GM23248 (cell line): ENCODE data around the gene POLR1A. TPM values are rescaled to one million over a fixed set of nuclear protein-coding genes. Genes with fewer than 3 reads are reported as not detected.

Source experiments
- DNase-seq: peaks from one replicate; pipeline ENCODE4 v3.0.0-alpha.2; 2015
- H2AFZ ChIP-seq: fragments of 200-600 bp; sonication (generic); 2 replicates; pipeline ENCODE4 v1.6.1; 2016; ENCODE audit warnings: antibody characterized with exemption
- H3F3A ChIP-seq: fragments of 200-600 bp; sonication (generic); 2 replicates; pipeline ENCODE4 v1.6.1; 2016; ENCODE audit warnings: mild to moderate bottlenecking, antibody characterized with exemption, mixed run types; ENCODE audit not compliant: insufficient read depth
- H3K27ac ChIP-seq: fragments of 200-600 bp; sonication (generic); 2 replicates; pipeline ENCODE4 v1.5.1; 2016; ENCODE audit warnings: mild to moderate bottlenecking
- H3K27me3 ChIP-seq: fragments of 200-600 bp; sonication (generic); replicated peaks from 2 replicates; pipeline ENCODE4 v1.6.1; 2016; ENCODE audit warnings: mild to moderate bottlenecking; ENCODE audit not compliant: insufficient read depth
- H3K36me3 ChIP-seq: fragments of 200-600 bp; sonication (generic); 2 replicates; pipeline ENCODE4 v1.6.1; 2016; ENCODE audit warnings: low read depth, mild to moderate bottlenecking
- H3K4me1 ChIP-seq: fragments of 200-600 bp; sonication (generic); 2 replicates; pipeline ENCODE4 v1.6.1; 2016; ENCODE audit warnings: mild to moderate bottlenecking; ENCODE audit not compliant: insufficient read depth
- H3K4me2 ChIP-seq: fragments of 200-600 bp; sonication (generic); one replicate; pipeline ENCODE4 v1.6.1; 2016; ENCODE audit warnings: mild to moderate bottlenecking; ENCODE audit not compliant: unreplicated experiment
- H3K4me3 ChIP-seq: fragments of 200-600 bp; sonication (generic); 2 replicates; pipeline ENCODE4 v1.5.1; 2016; ENCODE audit warnings: mild to moderate bottlenecking
- H3K79me2 ChIP-seq: fragments of 200-600 bp; sonication (generic); 2 replicates; pipeline ENCODE4 v1.6.1; 2016; ENCODE audit warnings: mild to moderate bottlenecking; ENCODE audit not compliant: insufficient read depth
- H3K9ac ChIP-seq: fragments of 200-600 bp; sonication (generic); 2 replicates; pipeline ENCODE4 v1.6.1; 2016; ENCODE audit warnings: mild to moderate bottlenecking
- H3K9me2 ChIP-seq: fragments of 200-600 bp; sonication (generic); 2 replicates; pipeline ENCODE4 v1.6.1; 2016; ENCODE audit warnings: mixed run types, mild to moderate bottlenecking, moderate library complexity; ENCODE audit not compliant: insufficient read depth
- H3K9me3 ChIP-seq: fragments of 200-600 bp; sonication (generic); one replicate; pipeline ENCODE4 v1.6.1; 2017; ENCODE audit warnings: low read depth
- H4K20me1 ChIP-seq: fragments of 200-600 bp; sonication (generic); 2 replicates; pipeline ENCODE4 v1.6.0; 2016; ENCODE audit not compliant: insufficient read depth
- EZH2 ChIP-seq: fragments of 200-600 bp; sonication (generic); IDR thresholded peaks from 2 replicates; pipeline ENCODE4 v1.6.1; 2018; ENCODE audit warnings: antibody characterized with exemption, mild to moderate bottlenecking; ENCODE audit not compliant: insufficient read depth, poor library complexity, severe bottlenecking
- EZH2phosphoT487 ChIP-seq: fragments of 200-600 bp; sonication (generic); IDR thresholded peaks from 2 replicates; pipeline ENCODE4 v1.6.1; 2018; ENCODE audit warnings: antibody characterized with exemption, moderate library complexity, mild to moderate bottlenecking, low read depth; ENCODE audit not compliant: insufficient read depth
- WGBS, 2 experiments: methylation state at CpG; one replicate each; pipeline ENCODE4 v1.1.6; 2015 to 2017; ENCODE audit warnings: low lambda C conversion rate in 2 of 2, low coverage in 1 of 2; ENCODE audit errors: missing lambda C conversion rate in 2 of 2; 5-methylcytosine and 5-hydroxymethylcytosine counted together
- in situ Hi-C: fragments of 300-500 bp; cut with MboI; formaldehyde crosslinking; loops from 2 replicates; pipeline ENCODE4 v1.15.0; 2020
- polyA plus RNA-seq: library from polyadenylated mRNA; unstranded; fragments of >200 nt; fragmentation: Nextera tagmentation; extraction: Ambion mirVana; gene quantifications from 2 replicates; pipeline ENCODE4 v1.2.1, GENCODE V29; 2016
- total RNA-seq: library from RNA; depleted of rRNA; stranded (reverse); fragments of >200 nt; shearing (Covaris generic); gene quantifications from 2 replicates; pipeline ENCODE4 v1.2.3, GENCODE V29; 2014

The POLR1A gene
- total and polyA plus RNA-seq, 2 experiments from 2014 or later, result 8.9 to 13.0 TPM

GRCh38 chr2:86062043-86062442, 43.6 kb downstream of the POLR1A start:
- no peaks in the 10 kb centered on the region for H3K79me2 ChIP-seq
- 46 to 52% methylated on average over 2 of the region's 2 CpGs for WGBS, 2 experiments
- TF ChIP-seq EZH2, result no peak
- TF ChIP-seq EZH2phosphoT487, result no peak
- H3K9me3 ChIP-seq, result no peaks in the 10 kb centered on the region
- H3K27me3 ChIP-seq, result no peaks in the 10 kb centered on the region
- H3K9me2 ChIP-seq, result no peaks in the 10 kb centered on the region
- H3F3A ChIP-seq, result peaks cover 62% of the 10 kb centered on the region
- no peaks in the 10 kb centered on the region for H4K20me1 ChIP-seq
- peak overlapping the region; percentile 14; the same call in 1 of the 2 replicates for H3K27ac ChIP-seq
- H3K4me3 ChIP-seq, result no peak overlapping the region
- 0 out of 2 replicates have a peak overlapping the region, but pooled peaks have one; percentile 3 for H3K9ac ChIP-seq
- in situ Hi-C loops, result loop anchor here (25.0 kb wide), 1 partner anchor 175 kb away; the partner anchor contains the start of gene ST3GAL5
- H2AFZ ChIP-seq, result no peak overlapping the region
- H3K36me3 ChIP-seq, result peaks cover 1% of the 10 kb centered on the region; the same call in 1 of the 2 replicates
- DNase-seq, result peak; percentile 58
- H3K4me2 ChIP-seq, result peak overlapping the region; percentile 44
- H3K4me1 ChIP-seq, result peaks cover 50% of the 10 kb centered on the region

GRCh38 chr2:86056590-86057331, 48.9 kb downstream of the POLR1A start:
- 76 to 79% methylated on average over 4 of the region's 4 CpGs for WGBS, 2 experiments
- Histone ChIP-seq H3F3A (peaks cover 19% of the 10 kb centered on the region), H3K4me3 (no peak overlapping the region), H3K79me2 (no peaks in the 10 kb centered on the region), H2AFZ (no peak overlapping the region), H3K9me2 (no peaks in the 10 kb centered on the region), H3K9ac (no peak overlapping the region), H3K27me3 (no peaks in the 10 kb centered on the region), H3K27ac (no peak overlapping the region), H3K4me1 (peaks cover 14% of the 10 kb centered on the region), H4K20me1 (no peaks in the 10 kb centered on the region), H3K9me3 (no peaks in the 10 kb centered on the region), H3K36me3 (peaks cover 6% of the 10 kb centered on the region; the same call in 1 of the 2 replicates), H3K4me2 (no peak overlapping the region)
- in situ Hi-C loops, result loop anchor here (25.0 kb wide), 1 partner anchor 169 kb away; the partner anchor contains the start of gene ST3GAL5
- DNase-seq, result peak; percentile 39
- no peak for TF ChIP-seq EZH2

GRCh38 chr2:86055314-86055713, 50.4 kb downstream of the POLR1A start:
- TF ChIP-seq EZH2 (no peak), EZH2phosphoT487 (no peak)
- no peak overlapping the region for H3K9ac ChIP-seq
- H3F3A ChIP-seq, result peaks cover 13% of the 10 kb centered on the region
- H3K27me3 ChIP-seq, result no peaks in the 10 kb centered on the region
- no peaks in the 10 kb centered on the region for H3K9me3 ChIP-seq
- peaks cover 10% of the 10 kb centered on the region; the same call in 1 of the 2 replicates for H3K36me3 ChIP-seq
- H3K4me1 ChIP-seq, result 0 out of 2 replicates have a peak, but pooled peaks cover 9% of the 10 kb centered on the region
- 98 to 99% methylated on average over 3 of the region's 3 CpGs for WGBS, 2 experiments
- H3K4me2 ChIP-seq, result no peak overlapping the region
- no peaks in the 10 kb centered on the region for H4K20me1 ChIP-seq
- H3K79me2 ChIP-seq, result no peaks in the 10 kb centered on the region
- no peaks in the 10 kb centered on the region for H3K9me2 ChIP-seq
- H3K27ac ChIP-seq, result no peak overlapping the region
- in situ Hi-C loops, result loop anchor here (25.0 kb wide), 1 partner anchor 168 kb away; the partner anchor contains the start of gene ST3GAL5
- no peak overlapping the region for H2AFZ ChIP-seq
- no peak overlapping the region for H3K4me3 ChIP-seq
- DNase-seq, result no peak

- Histone ChIP-seq H3K27me3 (no peaks in the 10 kb centered on the region), H3K9me3 (no peaks in the 10 kb centered on the region), H4K20me1 (no peaks in the 10 kb centered on the region), H3K79me2 (no peaks in the 10 kb centered on the region), H3K9ac (no peak overlapping the region), H3K9me2 (no peaks in the 10 kb centered on the region), H3K4me2 (no peak overlapping the region), H3K36me3 (peaks cover 10% of the 10 kb centered on the region; the same call in 1 of the 2 replicates), H3K27ac (no peak overlapping the region), H2AFZ (no peak overlapping the region), H3F3A (peaks cover 13% of the 10 kb centered on the region), H3K4me1 (0 out of 2 replicates have a peak, but pooled peaks cover 9% of the 10 kb centered on the region), H3K4me3 (no peak overlapping the region)
- TF ChIP-seq EZH2, result no peak
- no peak for TF ChIP-seq EZH2phosphoT487
- 80 to 86% methylated on average over 10 of the region's 10 CpGs for WGBS, 2 experiments
- in situ Hi-C loops, result loop anchor here (25.0 kb wide), 1 partner anchor 167 kb away; the partner anchor contains the start of gene ST3GAL5
- DNase-seq, result no peak
These were observed 51.1 kb downstream of the POLR1A start for GRCh38 chr2:86054535-86055082.
